GM19372 (cell line): ENCODE results near the gene ARHGAP28.

ENCODE experiments used
- ATAC-seq: cut with Tn5 transposase; IDR thresholded peaks from one replicate; pipeline ENCODE4 v1.9.1; 2021; ENCODE audit warnings: mild to moderate bottlenecking, low read depth, moderate library complexity; ENCODE audit not compliant: unreplicated experiment

ARHGAP28 gene

DNA sequence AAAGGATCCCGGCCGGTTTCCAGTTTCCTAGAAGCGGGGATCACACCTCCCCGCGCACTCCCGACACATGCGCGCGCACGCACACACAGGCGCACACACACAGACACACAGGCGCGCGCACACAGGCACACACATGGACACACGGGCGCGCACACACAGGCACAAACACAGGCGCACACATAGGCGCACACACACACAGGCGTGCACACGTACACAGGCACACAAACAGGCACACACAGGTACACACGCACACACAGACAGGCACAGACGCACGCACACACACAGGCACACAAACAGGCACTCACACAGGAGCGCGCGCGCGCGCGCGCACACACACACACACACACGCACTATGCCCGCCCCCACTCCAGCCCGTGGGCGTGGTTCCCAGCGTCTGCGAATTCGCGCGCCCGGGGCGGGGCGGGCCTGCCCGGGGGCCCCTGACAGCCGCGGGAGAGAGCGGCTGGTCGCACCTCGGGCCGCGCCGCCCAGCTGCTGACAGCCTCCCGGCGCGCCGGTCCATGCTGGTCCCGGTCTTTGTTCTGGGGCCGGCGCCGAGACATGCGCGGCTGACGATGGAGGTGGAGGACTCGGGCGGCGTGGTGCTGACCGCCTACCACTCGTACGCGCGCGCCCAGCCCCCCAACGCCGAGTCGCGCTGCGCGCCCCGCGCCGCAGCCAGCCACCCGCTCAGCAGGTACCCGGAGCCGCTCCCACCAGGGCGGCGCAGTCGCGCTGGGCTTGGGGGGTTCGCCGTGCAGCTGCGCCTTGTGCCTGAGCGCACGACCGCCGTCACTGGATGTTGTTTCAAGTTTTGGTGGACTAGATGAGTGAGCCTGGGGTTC, at the start of gene ARHGAP28:
TSS of gene ARHGAP28 (plus strand) at position 470 of the 845 bp plus-strand sequence. CDS start at position 576, 106 bp downstream.
- ATAC-seq: no peak

GRCh38 chr18:6681331-6681875, 48.1 kb upstream of the ARHGAP28 start:
- no peak for ATAC-seq

DNA sequence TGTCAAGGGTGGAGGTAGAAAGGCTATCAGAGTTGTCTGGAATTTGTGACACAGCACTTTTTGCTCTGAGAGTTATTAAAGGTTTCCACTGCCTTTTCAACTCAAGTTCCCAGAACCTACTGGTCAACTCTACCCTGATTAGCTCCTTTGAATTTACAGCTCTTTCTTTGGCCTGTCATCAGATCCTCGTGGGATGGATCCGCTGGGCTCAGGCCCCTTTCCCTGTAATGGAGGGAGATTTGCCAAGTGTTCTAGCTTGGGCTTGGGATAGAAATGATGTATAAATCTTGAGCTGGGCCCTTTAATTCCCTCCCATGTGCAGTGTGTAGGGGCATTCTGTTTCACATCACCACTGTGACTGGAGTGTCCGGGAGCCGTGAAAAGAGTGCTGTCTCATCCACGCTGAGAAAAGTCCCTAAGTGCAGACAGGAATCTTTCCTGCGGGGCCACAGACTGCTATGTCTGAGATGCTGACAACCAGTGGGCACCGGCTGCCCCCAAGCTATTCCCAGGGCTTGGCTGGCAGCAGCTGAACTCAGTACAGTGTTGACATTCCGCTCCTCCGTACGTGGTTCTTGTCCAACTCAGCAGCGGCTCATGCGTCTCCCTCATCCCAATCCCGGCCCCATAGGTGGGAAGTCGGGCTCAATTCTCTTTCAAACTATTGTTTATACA, 46.9 kb upstream of the ARHGAP28 start:
- no peak for ATAC-seq

DNA sequence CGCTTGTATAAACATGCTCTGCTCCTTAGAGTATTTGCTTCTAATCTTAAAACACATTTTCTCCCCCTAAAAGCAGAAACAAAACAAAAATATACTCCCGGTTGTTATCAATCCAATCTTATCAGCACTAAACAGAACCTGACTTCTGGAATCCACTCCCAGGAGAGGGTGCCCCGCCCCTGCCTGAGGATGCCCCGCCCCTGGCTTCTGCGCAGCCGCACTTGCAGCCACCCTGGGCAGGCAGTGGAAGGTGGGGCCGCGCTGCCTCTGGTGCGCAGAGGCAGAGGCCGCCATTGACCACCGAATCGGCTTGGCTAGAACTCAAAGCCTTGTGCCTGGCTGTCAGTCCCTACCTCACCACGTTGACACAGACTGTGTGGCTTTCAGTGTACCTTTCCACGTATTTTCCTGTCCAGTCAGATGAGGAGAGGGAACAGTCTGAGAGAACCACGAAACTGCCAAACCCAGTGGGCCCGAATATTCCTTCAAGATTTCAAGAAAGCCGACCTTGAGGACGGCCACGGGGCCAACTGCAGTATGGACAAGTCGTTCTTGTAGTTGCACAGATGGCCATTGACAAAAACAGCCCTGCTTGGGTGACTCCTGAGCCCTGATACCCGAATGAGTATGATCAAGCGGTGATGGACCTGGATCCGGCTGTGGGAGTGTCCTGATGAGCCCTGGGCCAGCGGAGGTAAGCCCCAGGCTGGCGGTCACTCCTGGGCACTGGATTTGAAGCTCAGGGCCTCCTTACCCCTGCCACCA, 46.2 kb upstream of the ARHGAP28 start:
- no peak for ATAC-seq

DNA sequence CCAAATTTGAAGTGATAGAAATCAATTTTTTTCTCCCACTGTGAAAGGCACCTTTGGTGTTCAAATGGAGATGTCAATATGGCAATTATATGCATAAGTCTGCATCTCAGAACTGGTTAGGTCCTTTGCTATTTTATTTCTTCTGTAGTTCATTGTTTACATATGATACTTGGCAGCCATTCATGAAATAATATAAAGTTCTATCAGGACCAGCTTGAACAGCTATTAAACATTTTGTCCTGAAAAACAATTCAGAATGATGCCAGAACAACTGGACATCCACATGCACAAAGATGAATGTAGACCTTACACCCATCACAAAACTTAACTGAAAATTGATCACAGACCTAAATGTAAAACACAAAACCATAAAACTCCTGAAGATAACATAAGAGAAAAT, 41.8 kb upstream of the ARHGAP28 start:
- ATAC-seq: no peak

- no peak for ATAC-seq
Observed at GRCh38 chr18:6708890-6709289, 20.6 kb upstream of the ARHGAP28 start.

- ATAC-seq: no peak
Observed at GRCh38 chr18:6711467-6711866, 18.0 kb upstream of the ARHGAP28 start.

- no peak for ATAC-seq
Observed at GRCh38 chr18:6712401-6712800, 17.1 kb upstream of the ARHGAP28 start.

DNA sequence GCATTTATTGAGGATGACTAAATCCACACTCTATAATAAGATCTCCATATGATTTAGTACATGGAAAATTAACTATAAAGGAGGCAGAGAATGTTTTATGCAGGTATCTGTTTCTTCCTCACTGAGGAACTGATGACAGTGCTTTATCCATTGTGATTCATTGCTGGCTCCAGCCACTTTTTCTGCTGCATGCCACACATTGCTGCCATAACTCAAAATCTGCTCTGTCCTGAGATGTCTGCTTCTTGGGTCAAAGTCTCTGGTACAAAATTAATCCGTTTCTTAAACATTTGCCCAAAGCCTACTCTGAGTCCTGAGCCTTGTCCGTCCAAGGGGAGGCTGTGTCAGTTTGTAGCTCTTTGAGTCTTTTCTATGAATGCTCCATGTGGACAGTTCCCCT, 15.5 kb upstream of the ARHGAP28 start:
- no peak for ATAC-seq

GRCh38 chr18:6718267-6718666, 11.2 kb upstream of the ARHGAP28 start:
- ATAC-seq: no peak

DNA sequence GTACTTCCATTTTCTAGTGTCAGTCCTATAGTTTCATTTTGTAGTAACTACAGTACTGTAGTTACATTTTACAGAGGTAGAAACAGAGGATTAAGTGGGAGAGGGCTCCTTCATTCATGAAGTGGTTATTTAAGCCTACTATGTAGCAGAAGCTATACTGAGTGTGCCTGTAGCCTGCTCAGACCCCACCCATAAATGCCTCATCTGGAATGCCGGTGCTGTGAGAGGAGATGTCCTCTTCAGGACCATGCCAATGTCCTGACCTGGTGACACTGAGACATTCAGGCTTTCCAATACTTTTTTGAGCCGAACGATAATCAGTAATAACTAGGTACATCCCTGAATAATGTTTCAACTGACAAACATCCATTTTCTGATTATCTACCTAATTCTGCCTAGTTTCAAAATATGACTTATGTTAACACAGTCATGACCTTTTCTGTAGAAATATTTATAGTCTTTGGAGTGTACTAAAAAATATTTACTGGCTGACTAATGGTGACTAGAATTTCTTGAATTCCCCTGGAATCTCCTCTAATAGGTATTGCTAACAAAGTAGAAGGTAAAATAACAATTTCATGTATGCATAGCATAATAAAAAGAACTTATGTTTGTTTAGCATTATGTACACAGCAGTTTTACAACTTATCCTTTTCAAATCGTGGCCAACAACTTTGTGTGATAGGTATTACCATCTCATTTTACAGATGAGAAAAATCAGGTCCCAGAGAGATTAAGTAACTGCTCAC, 10.2 kb upstream of the ARHGAP28 start:
- no peak for ATAC-seq

DNA sequence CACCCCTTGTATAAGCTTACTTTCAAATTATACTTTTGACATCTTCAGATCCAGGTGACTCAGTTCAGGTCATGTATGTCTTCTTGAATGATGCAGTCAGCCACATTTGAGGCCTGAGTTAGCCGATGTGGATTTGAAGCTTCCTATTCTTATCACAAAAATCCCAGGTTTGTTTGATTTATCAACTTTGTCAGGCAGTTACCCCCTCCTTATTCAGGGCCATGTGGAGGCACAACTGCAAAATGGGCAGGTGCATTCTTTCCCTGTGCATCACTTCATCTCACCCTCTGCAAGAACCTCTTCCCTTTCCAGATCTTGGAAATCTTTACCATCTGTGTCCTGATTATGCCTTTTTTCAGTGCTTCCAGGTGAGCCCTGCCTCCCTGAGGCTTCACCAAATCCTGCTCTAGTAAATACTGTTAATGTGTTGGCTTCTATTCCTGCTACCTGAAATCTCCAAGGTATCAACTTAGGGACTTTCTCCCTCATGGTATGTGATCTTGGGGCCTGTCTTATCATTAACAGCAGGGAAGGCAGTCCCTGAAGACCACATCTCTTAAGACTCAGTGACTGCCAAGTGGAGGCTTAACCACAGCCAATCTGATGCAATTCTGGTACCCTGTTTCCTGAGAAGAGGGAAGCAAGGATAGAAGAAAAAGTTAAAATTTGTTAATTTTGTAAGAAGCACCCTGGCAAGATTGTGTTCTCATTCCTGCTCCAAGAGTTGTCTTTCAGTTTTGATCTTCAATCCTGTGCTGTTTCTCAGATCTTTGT, 9.4 kb upstream of the ARHGAP28 start:
- no peak for ATAC-seq

DNA sequence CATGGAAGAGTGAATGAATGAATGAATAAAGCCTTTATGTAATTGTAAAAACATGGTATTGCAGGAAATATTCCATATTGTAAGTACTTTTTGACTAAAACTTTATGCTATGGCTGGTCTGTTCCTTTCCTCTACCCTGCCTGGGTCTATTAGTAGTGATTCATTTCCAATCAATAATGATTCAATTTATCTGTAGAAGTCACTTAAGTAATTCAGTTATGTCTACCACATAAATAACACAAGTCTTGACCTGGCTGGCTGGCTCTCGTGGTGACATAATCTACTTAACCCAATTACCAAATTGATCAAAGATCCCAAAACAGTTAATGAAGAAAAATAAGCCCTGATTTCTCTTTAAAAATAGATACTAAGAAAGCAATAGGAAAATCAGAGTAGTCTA, 7.8 kb upstream of the ARHGAP28 start:
- no peak for ATAC-seq

DNA sequence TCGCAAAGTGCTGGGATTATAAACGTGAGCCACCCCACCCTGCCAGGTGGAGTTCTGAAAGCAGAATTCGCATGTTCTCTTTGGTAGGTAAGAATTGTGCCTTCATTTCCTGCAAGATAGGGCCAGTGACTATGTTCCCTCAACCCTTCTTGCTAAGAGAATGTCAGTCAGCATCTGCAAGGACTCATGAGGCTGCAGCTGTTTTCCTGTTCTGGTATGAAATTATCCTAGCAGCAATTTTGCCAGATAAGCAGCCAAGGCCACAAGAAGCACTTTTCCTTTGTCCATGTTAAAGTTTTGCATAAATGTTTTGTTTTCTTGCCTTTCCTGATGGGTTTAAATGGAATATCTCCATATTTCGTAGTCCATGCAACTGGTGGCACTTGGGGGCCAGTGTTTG, 6.8 kb upstream of the ARHGAP28 start:
- ATAC-seq: no peak

DNA sequence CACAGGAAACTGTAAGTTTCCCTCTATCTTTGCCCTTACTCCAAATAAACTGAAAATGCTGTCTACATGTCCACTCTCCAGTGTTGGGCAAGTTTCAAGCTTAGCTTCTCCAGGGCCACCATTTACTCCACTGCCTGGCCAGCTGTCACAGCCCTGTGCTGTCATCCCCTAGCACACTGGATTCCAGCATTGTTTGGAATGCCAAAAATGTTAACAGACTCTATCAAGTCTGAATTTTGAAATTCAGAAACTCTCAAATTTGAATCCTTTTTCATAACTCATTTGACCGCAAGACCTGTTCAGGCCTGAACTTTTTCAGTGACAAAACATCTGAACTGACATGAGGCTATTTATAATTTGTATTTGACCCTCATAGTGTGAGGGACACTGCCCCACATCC, 5.2 kb upstream of the ARHGAP28 start:
- no peak for ATAC-seq

GRCh38 chr18:6728331-6728730, 1.2 kb upstream of the ARHGAP28 start:
- ATAC-seq: no peak

DNA sequence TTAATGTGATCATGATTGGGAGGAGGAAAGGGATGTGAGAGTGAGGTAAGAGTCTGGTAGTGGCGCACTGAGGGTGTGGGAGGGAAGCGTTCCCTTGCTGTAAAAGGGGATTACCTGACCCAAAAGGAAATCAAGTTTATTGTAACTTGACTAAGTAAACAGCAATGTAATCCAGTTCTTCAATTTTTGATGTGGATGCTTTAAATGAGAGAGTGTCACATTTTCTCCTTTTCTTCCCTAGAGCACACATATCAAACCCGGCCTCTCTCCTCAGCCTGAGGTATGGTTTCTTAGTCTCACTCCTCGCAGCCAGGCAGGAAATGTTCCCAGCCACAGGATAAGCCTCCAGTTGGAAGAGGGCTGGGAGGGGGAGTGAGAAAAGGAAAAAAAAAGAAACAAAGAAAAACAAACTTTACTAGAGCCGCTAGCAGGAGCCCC, 688 bp upstream of the ARHGAP28 start:
- no peak for ATAC-seq

DNA sequence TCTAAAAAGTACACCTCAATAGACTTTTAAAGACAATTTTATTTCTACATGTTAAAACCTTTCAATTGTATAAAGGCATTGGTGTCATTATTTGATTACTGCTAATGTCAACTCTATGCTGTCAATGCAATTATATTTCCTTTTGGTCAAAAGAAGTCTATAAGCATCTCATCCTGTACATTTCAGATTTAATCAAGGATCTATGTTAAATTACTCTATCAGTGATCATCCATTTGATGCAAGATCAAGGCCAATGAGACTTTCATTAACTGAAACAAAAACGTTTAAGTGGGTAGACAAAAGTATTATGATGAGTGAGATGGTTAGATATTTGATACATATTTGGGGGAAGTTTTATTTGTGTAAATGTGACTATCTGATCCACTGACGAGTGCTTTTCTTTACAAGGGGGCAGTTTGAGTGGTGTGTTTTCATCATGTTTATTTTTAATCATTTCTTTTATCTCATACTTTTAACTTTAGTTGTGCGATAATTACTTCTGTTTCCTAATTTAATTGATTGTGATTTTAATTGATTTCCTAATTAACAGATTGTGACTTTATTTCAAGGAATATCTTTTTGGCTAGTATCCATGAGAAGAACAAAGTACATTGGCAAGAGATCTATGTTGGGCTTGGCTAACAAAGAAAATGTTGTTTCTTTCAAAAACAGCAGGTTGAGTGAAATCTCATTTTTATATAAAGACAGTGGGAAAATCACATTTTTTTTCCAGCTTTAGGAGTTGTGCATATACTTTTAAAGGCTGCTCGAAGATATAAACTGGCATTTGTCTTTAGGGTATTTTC, 1.1 kb downstream of the ARHGAP28 start:
- ATAC-seq: no peak

DNA sequence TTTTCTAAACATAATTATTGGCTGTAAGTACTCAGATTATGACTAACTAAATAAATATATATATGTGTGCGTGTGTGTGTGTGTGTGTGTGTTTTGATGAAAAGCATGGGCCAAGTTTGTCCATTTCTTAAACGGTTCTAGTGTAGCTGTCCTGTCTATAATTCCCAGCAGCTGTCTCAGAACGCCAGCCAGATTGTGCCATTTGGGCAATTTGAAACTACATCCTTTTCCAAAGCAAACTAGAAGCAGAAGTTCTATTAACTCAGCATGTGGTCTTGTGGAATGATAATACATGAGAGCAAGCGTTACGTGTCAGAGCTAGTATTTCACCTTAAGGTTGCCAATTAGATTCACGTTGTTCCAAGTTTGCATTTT, 1.7 kb downstream of the ARHGAP28 start:
- no peak for ATAC-seq
